Activated T-cell treated with anti-CD3 and anti-CD28 coated beads, Interleukin-2, amount 50 U/mL, for 24 hours (primary cell): ENCODE results near the gene TPPP3.
"Not testable (repeated sequence)": the region's sequence is repeated elsewhere in the genome, so short reads cannot be mapped to it uniquely, and the experiment has no call there.

Experiments
- DNase-seq: peaks from one replicate; pipeline ENCODE4 v3.0.0-alpha.2; 2020
- H3K27ac Mint-ChIP-seq: 2 replicates; pipeline ENCODE4 v1.8.0; 2020; ENCODE audit warnings: mild to moderate bottlenecking, mixed read lengths
- H3K27me3 Mint-ChIP-seq: 2 replicates; pipeline ENCODE4 v1.8.0; 2020; ENCODE audit warnings: mixed read lengths
- H3K36me3 Mint-ChIP-seq: 2 replicates; pipeline ENCODE4 v1.8.0; 2020; ENCODE audit warnings: low read depth, mixed read lengths
- H3K4me1 Mint-ChIP-seq: 2 replicates; pipeline ENCODE4 v1.8.0; 2020; ENCODE audit warnings: low read depth, mixed read lengths
- H3K4me3 Mint-ChIP-seq: 2 replicates; pipeline ENCODE4 v1.8.0; 2020; ENCODE audit warnings: mild to moderate bottlenecking, moderate library complexity, mixed read lengths
- H3K9me3 Mint-ChIP-seq: 2 replicates; pipeline ENCODE4 v1.8.0; 2020; ENCODE audit warnings: mixed read lengths

The TPPP3 gene

GRCh38 chr16:67417333-67418061 is 24.2 kb upstream of the TPPP3 start:
- Mint-ChIP-seq H3K4me1 (peaks cover 7% of the 10 kb centered on the region), H3K27me3 (peaks cover 53% of the 10 kb centered on the region), H3K27ac (no peak overlapping the region), H3K36me3 (no peaks in the 10 kb centered on the region), H3K4me3 (no peak overlapping the region), H3K9me3 (no peaks in the 10 kb centered on the region)
- no peak for DNase-seq

DNA sequence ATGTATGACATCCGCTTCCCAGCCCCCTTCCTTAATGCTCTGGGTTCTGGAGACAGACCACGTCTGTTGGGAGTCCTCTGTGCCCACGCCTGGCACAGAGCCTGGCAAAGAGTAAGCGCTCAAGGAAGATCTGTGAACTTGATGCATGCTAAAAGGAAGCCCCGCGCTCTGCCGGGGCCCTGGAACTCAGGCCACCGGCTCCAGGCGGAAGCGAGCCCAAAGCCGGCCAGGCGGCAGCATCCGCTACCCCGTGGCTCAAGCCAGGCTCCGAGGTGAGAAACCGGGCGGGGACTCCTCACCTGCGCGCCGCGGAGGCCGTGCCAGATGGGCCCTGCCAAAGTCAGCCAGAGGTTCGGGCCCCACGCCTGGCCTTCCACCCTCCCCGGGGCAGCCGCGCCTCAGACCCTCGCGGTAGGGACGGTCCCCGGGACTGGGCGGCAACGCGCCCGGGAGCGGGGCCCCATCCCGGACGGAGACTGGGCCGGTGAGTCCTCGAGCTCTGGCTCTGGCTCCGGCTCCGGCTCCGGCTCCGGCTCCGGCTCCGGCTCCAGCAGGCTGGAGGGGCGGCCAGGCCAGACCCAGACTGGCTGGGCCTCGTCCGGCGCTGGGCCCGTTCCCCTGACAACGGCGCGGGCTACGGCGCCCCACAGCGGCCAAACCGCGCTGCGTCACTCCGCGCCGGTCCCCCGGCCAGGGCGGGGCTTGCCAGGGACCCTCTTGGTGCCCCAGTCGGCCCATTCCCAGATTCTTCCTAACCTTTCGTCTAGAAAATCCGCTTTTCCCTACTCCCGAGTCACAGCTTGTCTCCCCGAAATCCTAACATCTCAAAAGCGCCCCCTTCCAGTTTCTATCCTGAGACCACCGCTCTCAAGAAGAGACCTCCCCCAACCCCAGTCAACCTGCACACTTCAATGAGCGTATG is 22.8 kb upstream of the TPPP3 start, which contains the start of gene ZDHHC1:
Gene ZDHHC1 (minus strand): TSS at position 606 of the 922 bp plus-strand sequence. CDS start 8,702 bp downstream, outside the sequence.
- peak; percentile 76 for DNase-seq
- peaks cover 51% of the 10 kb centered on the region for H3K27me3 Mint-ChIP-seq
- peaks cover 7% of the 10 kb centered on the region for H3K4me1 Mint-ChIP-seq
- peak within 1 kb of the TSS; percentile 74 for H3K4me3 Mint-ChIP-seq
- no peaks in the 10 kb centered on the region for H3K9me3 Mint-ChIP-seq
- peak within 1 kb of the TSS; percentile 68 for H3K27ac Mint-ChIP-seq
- H3K36me3 Mint-ChIP-seq: no peaks in the 10 kb centered on the region

GRCh38 chr16:67415421-67415820 is 22.1 kb upstream of the TPPP3 start:
- H3K27me3 Mint-ChIP-seq: peaks cover 51% of the 10 kb centered on the region
- not testable (repeated sequence) for H3K4me1 Mint-ChIP-seq, H3K36me3 Mint-ChIP-seq

DNA sequence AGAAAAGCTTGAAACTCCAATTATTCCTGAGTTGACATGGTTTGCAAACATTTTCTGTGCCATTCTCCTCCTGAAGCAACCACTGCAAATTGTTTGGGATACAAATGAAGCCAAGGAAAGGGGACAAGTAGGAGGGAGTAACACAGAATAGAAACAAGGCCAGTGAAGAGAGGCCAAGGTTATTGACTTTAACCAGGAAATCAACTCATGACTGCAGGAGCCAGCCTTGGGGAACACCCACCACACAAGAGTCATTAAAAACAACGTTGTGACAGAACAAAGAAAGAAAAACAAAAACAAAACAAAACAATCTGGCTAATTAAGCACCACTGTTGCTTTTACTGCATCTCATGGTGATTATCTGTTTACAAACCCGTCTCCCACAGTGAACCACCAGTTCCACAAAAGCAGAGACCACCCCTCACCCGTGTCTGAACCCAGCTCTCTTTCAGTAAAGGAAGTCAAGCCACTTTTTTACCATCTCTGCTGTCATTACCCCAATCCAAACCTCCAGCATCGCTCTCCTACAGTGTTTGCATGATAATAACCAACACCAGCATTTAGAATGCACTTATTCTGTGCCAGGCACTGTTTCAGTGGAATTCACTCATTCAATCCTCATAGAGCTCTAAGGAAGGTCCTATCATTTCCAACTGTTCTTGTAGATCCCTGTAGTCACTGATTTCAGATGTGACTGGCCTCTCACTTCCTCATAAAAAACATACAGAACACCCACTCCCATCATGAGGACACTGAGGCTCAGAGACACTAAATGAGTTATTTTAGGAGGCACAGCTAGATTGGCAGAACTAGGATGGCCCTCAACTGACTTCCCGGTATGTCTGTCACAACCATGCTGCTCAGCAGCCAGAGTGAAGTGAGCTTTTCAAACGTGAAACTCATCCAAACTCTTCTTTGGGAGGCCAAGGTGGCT is 20.9 kb upstream of the TPPP3 start:
- Mint-ChIP-seq H3K9me3 (no peaks in the 10 kb centered on the region), H3K27me3 (peaks cover 51% of the 10 kb centered on the region), H3K4me1 (peaks cover 7% of the 10 kb centered on the region), H3K27ac (no peak overlapping the region), H3K4me3 (no peak overlapping the region), H3K36me3 (no peaks in the 10 kb centered on the region)
- DNase-seq: no peak

More at GRCh38 chr16:67415421-67415820, 22.1 kb upstream of the TPPP3 start:
- Mint-ChIP-seq H3K27ac (peak overlapping the region; percentile 1), H3K4me3 (peak overlapping the region; percentile 74)
- not testable (repeated sequence) for H3K9me3 Mint-ChIP-seq, DNase-seq

GRCh38 chr16:67412294-67412693 is 19.0 kb upstream of the TPPP3 start:
- Mint-ChIP-seq H3K27me3 (peaks cover 40% of the 10 kb centered on the region), H3K4me1 (peaks cover 7% of the 10 kb centered on the region), H3K36me3 (no peaks in the 10 kb centered on the region), H3K4me3 (no peak overlapping the region), H3K9me3 (no peaks in the 10 kb centered on the region), H3K27ac (no peak overlapping the region)
- no peak for DNase-seq

DNA sequence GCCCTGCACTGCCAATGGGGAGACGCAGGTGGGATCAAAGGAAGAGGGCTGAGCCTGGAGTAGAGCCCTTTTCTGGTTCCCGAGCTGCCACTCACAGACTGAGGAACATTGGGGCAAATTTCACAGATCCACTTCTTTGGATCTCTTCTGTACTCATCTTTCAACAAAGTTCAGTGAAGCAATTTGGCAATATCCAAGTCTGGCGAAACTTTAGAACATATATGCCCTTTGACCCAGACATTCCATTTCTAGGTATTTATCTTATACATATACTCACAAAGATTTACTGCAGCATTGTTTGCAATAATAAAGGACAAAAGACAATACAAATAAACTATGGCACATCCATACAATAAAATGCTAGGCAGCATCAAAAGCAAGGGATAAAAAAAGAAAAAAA is 18.0 kb upstream of the TPPP3 start:
- no peak overlapping the region for H3K27ac Mint-ChIP-seq
- H3K4me3 Mint-ChIP-seq: no peak overlapping the region
- no peaks in the 10 kb centered on the region for H3K9me3 Mint-ChIP-seq
- peaks cover 3% of the 10 kb centered on the region for H3K4me1 Mint-ChIP-seq
- no peak for DNase-seq
- H3K36me3 Mint-ChIP-seq: no peaks in the 10 kb centered on the region
- peaks cover 31% of the 10 kb centered on the region for H3K27me3 Mint-ChIP-seq

DNA sequence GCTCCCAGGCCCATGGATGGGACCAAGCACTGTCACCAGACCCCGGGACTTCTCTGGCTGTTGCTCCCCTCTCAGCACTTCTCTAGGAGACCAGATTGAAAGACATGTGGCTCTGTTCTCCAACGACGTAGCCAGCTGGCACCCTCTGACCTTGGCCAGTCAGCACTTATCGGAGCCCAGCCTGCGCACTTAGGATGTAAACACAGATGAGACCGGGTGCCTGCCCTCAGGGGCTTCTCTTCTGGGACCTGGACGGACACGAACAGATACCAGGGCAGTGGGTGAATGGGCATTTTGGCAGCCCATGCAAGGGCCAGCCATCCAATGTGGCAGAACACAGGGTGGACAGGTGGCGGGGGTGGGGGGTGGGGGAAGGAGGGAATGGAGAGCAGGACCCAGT is 16.3 kb upstream of the TPPP3 start:
- no peaks in the 10 kb centered on the region for H3K9me3 Mint-ChIP-seq
- no peak for DNase-seq
- no peaks in the 10 kb centered on the region for H3K36me3 Mint-ChIP-seq
- H3K4me1 Mint-ChIP-seq: no peaks in the 10 kb centered on the region
- no peak overlapping the region for H3K27ac Mint-ChIP-seq
- no peak overlapping the region for H3K4me3 Mint-ChIP-seq
- peaks cover 20% of the 10 kb centered on the region for H3K27me3 Mint-ChIP-seq

DNA sequence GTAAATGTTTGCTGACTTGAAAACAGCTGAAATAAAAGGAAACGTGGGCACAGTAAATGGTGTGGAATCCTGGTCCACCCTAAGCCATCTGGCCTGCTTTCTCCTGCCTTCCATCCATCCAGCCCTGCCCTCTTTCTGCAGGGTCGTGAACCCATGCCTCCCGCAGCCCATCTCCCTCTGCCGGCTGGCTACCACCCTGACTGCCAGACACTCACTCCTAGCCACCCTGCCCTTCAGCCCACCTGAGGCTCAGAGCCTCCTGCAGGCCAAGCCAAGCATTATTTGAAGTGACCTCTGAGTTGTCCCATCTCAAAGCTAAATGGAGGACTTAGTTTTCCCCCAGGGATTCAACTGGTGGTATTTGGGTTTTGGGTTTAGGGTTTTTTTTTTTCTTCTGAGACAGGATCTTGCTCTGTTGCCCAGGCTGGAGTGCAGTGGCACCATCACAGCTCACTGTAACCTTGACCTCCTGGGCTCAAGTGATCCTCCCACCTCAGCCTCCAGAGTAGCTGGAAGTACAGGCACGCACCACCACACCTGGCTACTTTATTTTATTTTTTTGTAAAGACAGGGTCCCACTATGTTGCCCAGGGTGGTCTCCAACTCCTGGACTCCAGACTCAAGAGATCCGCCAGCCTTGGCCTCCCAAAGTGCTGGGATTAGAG is 14.6 kb upstream of the TPPP3 start:
- no peaks in the 10 kb centered on the region for H3K36me3 Mint-ChIP-seq
- no peaks in the 10 kb centered on the region for H3K9me3 Mint-ChIP-seq
- H3K27me3 Mint-ChIP-seq: peaks cover 9% of the 10 kb centered on the region
- no peak overlapping the region for H3K27ac Mint-ChIP-seq
- H3K4me1 Mint-ChIP-seq: no peaks in the 10 kb centered on the region
- no peak for DNase-seq
- no peak overlapping the region for H3K4me3 Mint-ChIP-seq

GRCh38 chr16:67407176-67407787 is 14.0 kb upstream of the TPPP3 start:
- H3K27ac Mint-ChIP-seq: no peak overlapping the region
- no peaks in the 10 kb centered on the region for H3K36me3 Mint-ChIP-seq
- DNase-seq: no peak
- H3K4me1 Mint-ChIP-seq: no peaks in the 10 kb centered on the region
- H3K27me3 Mint-ChIP-seq: peaks cover 11% of the 10 kb centered on the region
- no peaks in the 10 kb centered on the region for H3K9me3 Mint-ChIP-seq
- no peak overlapping the region for H3K4me3 Mint-ChIP-seq

DNA sequence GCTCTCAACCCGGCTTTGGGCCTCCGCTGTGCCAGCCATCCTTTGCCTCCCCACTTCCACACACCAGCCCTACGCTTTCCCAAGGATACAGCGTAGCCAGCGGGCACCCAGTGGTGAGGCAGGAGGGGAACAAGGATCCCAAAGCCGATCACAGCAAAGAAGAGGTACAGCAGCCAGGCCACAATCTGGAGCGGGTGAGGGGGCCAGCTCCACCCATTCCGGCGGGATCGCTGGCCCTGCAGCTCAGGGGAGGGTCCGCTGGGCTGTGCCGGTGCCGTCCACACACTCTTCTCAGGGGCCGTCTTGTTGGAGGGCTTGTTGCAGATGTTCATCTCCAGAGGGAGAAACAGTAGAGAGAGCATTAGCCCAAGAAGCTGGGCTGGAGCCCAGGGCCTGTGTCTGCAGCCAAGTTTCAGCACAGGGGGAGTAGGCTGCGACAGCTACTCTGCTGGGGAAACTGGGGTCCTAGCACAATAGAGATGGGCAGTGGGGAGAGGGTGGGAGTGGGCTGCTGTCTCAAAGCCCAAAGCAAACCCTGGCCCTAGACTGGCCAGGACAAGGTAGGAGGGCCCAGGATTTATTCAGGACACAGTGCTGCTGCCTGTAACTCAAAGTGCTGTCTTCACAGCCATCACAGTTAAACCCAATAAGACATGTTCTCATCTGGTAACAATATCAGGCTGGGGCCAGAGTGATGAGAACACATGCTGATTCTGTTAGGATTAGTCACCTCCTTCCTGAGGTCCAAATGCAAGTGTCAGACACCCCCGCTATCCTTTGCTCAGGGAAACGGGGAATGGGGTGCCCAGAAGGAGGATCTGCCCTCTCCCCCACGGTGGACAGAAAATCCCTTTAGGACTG is 13.0 kb upstream of the TPPP3 start:
- DNase-seq: no peak
- Mint-ChIP-seq H3K27ac (no peak overlapping the region), H3K4me1 (no peaks in the 10 kb centered on the region), H3K36me3 (no peaks in the 10 kb centered on the region), H3K27me3 (peaks cover 13% of the 10 kb centered on the region), H3K9me3 (no peaks in the 10 kb centered on the region), H3K4me3 (no peak overlapping the region)

DNA sequence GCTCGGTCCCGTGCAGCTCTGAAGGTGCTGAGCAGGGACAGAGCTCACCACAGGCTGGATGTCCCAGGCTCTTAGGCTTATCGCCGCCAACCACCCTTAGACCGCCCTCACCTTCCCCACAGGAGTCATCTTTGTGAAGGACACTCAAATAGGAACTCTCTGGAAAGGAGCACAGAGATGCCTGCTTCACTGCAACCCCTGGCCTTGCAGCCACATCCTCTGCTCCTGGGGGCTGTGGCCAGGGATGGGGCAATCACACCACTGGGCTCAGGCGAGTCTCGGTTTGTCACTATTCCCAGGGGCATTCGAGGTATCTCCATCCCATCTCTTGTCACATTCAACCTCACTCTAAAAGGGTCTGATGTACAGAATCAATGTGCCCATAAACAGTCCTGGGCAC is 12.0 kb upstream of the TPPP3 start:
- Mint-ChIP-seq H3K4me1 (no peaks in the 10 kb centered on the region), H3K36me3 (no peaks in the 10 kb centered on the region), H3K9me3 (no peaks in the 10 kb centered on the region), H3K27ac (no peak overlapping the region), H3K4me3 (no peak overlapping the region), H3K27me3 (peaks cover 13% of the 10 kb centered on the region)
- no peak for DNase-seq

DNA sequence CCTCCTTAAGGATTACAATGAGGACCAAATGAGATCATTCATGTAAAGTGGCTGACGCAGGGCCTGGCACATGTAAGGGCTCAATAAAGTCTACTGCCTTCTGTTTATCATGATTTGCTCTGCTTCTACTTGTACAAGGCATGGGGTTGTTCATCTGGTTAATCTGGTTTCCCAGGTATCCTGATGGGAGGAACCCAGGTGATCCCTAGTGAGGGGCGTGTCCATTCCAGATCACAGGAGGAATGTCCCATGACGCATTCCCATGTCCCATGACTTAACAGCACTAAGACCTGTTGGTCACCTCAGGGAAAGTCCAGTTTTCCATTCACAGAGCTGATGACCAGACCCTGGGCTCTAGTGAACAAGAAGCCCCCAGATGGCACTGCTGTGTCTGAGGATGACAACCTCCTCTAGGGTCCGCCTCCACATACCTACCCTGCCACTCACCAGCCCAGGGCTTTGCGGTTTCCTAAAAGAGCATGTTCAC is 11.5 kb upstream of the TPPP3 start:
- peaks cover 13% of the 10 kb centered on the region for H3K27me3 Mint-ChIP-seq
- H3K27ac Mint-ChIP-seq: no peak overlapping the region
- no peak overlapping the region for H3K4me3 Mint-ChIP-seq
- no peak for DNase-seq
- no peaks in the 10 kb centered on the region for H3K4me1 Mint-ChIP-seq
- H3K36me3 Mint-ChIP-seq: no peaks in the 10 kb centered on the region
- H3K9me3 Mint-ChIP-seq: no peaks in the 10 kb centered on the region
